H1 (cell line): ENCODE data around the gene CACNG4. TPM values are rescaled to one million over a fixed set of nuclear protein-coding genes. Genes with fewer than 3 reads are reported as not detected.

ENCODE experiments used
- CTCF ChIA-PET: fragments of 300-600 bp; sonication (Branson Sonifier 250); formaldehyde crosslinking; loops from one replicate; lab custom pipeline; 2021; ENCODE audit not compliant: partially characterized antibody; lab: Charles Lee
- POLR2A ChIA-PET: fragments of 300-600 bp; sonication (Branson Sonifier 250); formaldehyde crosslinking; loops from one replicate; lab custom pipeline; 2021; ENCODE audit warnings: inconsistent platforms; ENCODE audit not compliant: partially characterized antibody; lab: Charles Lee
- DNase-seq, 2 experiments: peaks; one replicate each; pipeline versions ENCODE4 v3.0.0 to v3.0.0-alpha.2; 2010 to 2022; ENCODE audit warnings: low spot score in 2 of 2, low read depth in 1 of 2, mixed read lengths in 1 of 2
- FAIRE-seq: peaks from 2 replicates; lab custom pipeline; 2011; peaks lifted over from hg19 to GRCh38; lab: Jason Lieb, UNC
- H2AFZ ChIP-seq: 2 replicates; pipeline ENCODE4 v1.8.1; 2012; ENCODE audit warnings: low read length, inconsistent platforms
- H2AK5ac ChIP-seq: 2 replicates; pipeline ENCODE4 v1.6.1; 2013; ENCODE audit warnings: low read depth, low read length
- H2BK120ac ChIP-seq: replicated peaks from 2 replicates; pipeline ENCODE3; 2013; ENCODE audit warnings: low read depth, low read length, inconsistent platforms
- H2BK12ac ChIP-seq: 2 replicates; pipeline ENCODE4 v1.6.1; 2013; ENCODE audit warnings: low read depth, low read length
- H2BK15ac ChIP-seq: 2 replicates; pipeline ENCODE4 v1.6.1; 2013; ENCODE audit warnings: low read length
- H2BK20ac ChIP-seq: 2 replicates; pipeline ENCODE4 v1.6.1; 2013; ENCODE audit warnings: low read length
- H2BK5ac ChIP-seq: 2 replicates; pipeline ENCODE4 v1.6.1; 2013; ENCODE audit warnings: low read depth, low read length
- H3K14ac ChIP-seq: 2 replicates; pipeline ENCODE4 v1.6.1; 2013; ENCODE audit warnings: inconsistent platforms; ENCODE audit not compliant: insufficient read length
- H3K18ac ChIP-seq: 2 replicates; pipeline ENCODE4 v1.6.1; 2013; ENCODE audit warnings: low read length; ENCODE audit errors: extremely low read depth
- H3K23ac ChIP-seq: 2 replicates; pipeline ENCODE4 v1.6.1; 2013; ENCODE audit warnings: inconsistent platforms; ENCODE audit not compliant: insufficient read length
- H3K23me2 ChIP-seq: 2 replicates; pipeline ENCODE4 v1.6.1; 2013; ENCODE audit warnings: low read depth, low read length
- H3K27ac ChIP-seq: 2 replicates; pipeline ENCODE4 v1.6.1; 2011; ENCODE audit warnings: low read depth, low read length, inconsistent platforms
- H3K27me3 ChIP-seq, 4 experiments: replicated peaks in 1 of 4; 1 replicate in 1 of 4; 2 replicates in 3 of 4; pipeline versions ENCODE4 v1.6.1 to v1.8.1; 2011 to 2013; ENCODE audit warnings: low read length in 3 of 4, mild to moderate bottlenecking in 3 of 4, inconsistent platforms in 2 of 4, mixed read lengths in 2 of 4, moderate library complexity in 1 of 4; ENCODE audit not compliant: control insufficient read depth in 3 of 4, insufficient read depth in 3 of 4; ENCODE audit errors: extremely low read depth in 1 of 4
- H3K36me3 ChIP-seq, 4 experiments: 2 replicates each; pipeline versions ENCODE4 v1.6.1 to v1.8.1; 2011 to 2013; ENCODE audit warnings: mild to moderate bottlenecking in 4 of 4, low read length in 3 of 4, moderate library complexity in 2 of 4, control low read depth in 1 of 4, inconsistent platforms in 1 of 4; ENCODE audit not compliant: insufficient read depth in 4 of 4, control insufficient read depth in 2 of 4
- H3K4ac ChIP-seq: replicated peaks from 2 replicates; pipeline ENCODE3; 2013; ENCODE audit warnings: low read length, low read depth, mixed read lengths, inconsistent platforms; ENCODE audit not compliant: insufficient read length
- H3K4me1 ChIP-seq, 4 experiments: replicated peaks in 1 of 4; 1 replicate in 1 of 4; 2 replicates in 3 of 4; pipeline versions ENCODE4 v1.6.1 to v1.8.1; 2011 to 2013; ENCODE audit warnings: low read length in 3 of 4, inconsistent platforms in 2 of 4, mixed read lengths in 1 of 4; ENCODE audit not compliant: insufficient read depth in 4 of 4, control insufficient read depth in 3 of 4
- H3K4me2 ChIP-seq, 2 experiments: 2 replicates each; pipeline versions ENCODE4 v1.6.1 to v1.8.1; 2011 to 2013; ENCODE audit warnings: low read depth in 2 of 2, low read length in 2 of 2, control low read depth in 1 of 2, inconsistent platforms in 1 of 2, mild to moderate bottlenecking in 1 of 2; ENCODE audit not compliant: insufficient read depth in 1 of 2
- H3K4me3 ChIP-seq, 4 experiments: fragments of 200-600, 300-600 bp in 1 of 4; sonication (generic), shearing (Covaris generic), sonication (Bioruptor Twin) in 1 of 4; 2 replicates each; pipeline versions ENCODE4 v1.5.1 to v1.8.1; 2011 to 2016; ENCODE audit warnings: low read length in 4 of 4, low read depth in 3 of 4, control low read depth in 2 of 4, inconsistent platforms in 2 of 4, mild to moderate bottlenecking in 2 of 4, mixed read lengths in 1 of 4, moderate library complexity in 1 of 4; ENCODE audit not compliant: insufficient read depth in 2 of 4; ENCODE audit errors: extremely low read depth in 1 of 4
- H3K56ac ChIP-seq: replicated peaks from 2 replicates; pipeline ENCODE3; 2013; ENCODE audit warnings: low read depth, mild to moderate bottlenecking, mixed read lengths, low read length, inconsistent platforms; ENCODE audit not compliant: insufficient read length
- H3K79me1 ChIP-seq: 2 replicates; pipeline ENCODE4 v1.6.1; 2013; ENCODE audit warnings: low read depth, low read length, control low read depth
- H3K79me2 ChIP-seq, 2 experiments: 2 replicates each; pipeline versions ENCODE4 v1.6.1 to v1.8.1; 2012 to 2013; ENCODE audit warnings: low read length in 2 of 2, mild to moderate bottlenecking in 2 of 2, inconsistent platforms in 1 of 2; ENCODE audit not compliant: insufficient read depth in 2 of 2, control insufficient read depth in 1 of 2
- H3K9ac ChIP-seq, 4 experiments: replicated peaks in 1 of 4; 1 replicate in 1 of 4; 2 replicates in 3 of 4; pipeline versions ENCODE4 v1.6.1 to v1.8.1; 2011 to 2013; ENCODE audit warnings: low read depth in 3 of 4, low read length in 3 of 4, control low read depth in 2 of 4, mild to moderate bottlenecking in 2 of 4, moderate library complexity in 2 of 4, inconsistent platforms in 1 of 4; ENCODE audit errors: extremely low read depth in 1 of 4
- H3K9me3 ChIP-seq, 2 experiments: 2 replicates each; pipeline versions ENCODE4 v1.6.1 to v1.8.1; 2012 to 2013; ENCODE audit warnings: mild to moderate bottlenecking in 2 of 2, moderate library complexity in 2 of 2, control low read depth in 1 of 2, inconsistent platforms in 1 of 2, low read depth in 1 of 2, low read length in 1 of 2, mixed read lengths in 1 of 2; ENCODE audit not compliant: insufficient read depth in 2 of 2
- H4K20me1 ChIP-seq, 2 experiments: replicated peaks in 1 of 2; 2 replicates each; pipeline versions ENCODE3 to v1.8.1; 2011 to 2013; ENCODE audit warnings: inconsistent platforms in 2 of 2, low read length in 2 of 2, mild to moderate bottlenecking in 1 of 2; ENCODE audit not compliant: insufficient read depth in 2 of 2, control insufficient read depth in 1 of 2
- H4K5ac ChIP-seq: 2 replicates; pipeline ENCODE4 v1.6.1; 2013; ENCODE audit warnings: low read length, low read depth, mixed read lengths, inconsistent platforms; ENCODE audit not compliant: insufficient read length
- H4K8ac ChIP-seq: 2 replicates; pipeline ENCODE4 v1.8.0; 2013; ENCODE audit warnings: mild to moderate bottlenecking, moderate library complexity, low read length, inconsistent platforms; ENCODE audit not compliant: insufficient read depth; ENCODE audit errors: extremely low read depth
- H4K91ac ChIP-seq: replicated peaks from 2 replicates; pipeline ENCODE3; 2013; ENCODE audit warnings: low read length, mixed read lengths, inconsistent platforms; ENCODE audit not compliant: insufficient read length
- KDM5A ChIP-seq: fragments of 200-600 bp; IDR thresholded peaks from 2 replicates; pipeline ENCODE4 v1.7.1; 2012; ENCODE audit warnings: mild to moderate bottlenecking, low read length, inconsistent platforms, mixed read lengths
- POLR2AphosphoS5 ChIP-seq: IDR thresholded peaks from 2 replicates; pipeline ENCODE4 v1.6.1; 2011; ENCODE audit warnings: low read depth, low read length
- RAD21 ChIP-seq, 2 experiments: IDR thresholded peaks in 1 of 2; conservative IDR thresholded peaks in 1 of 2; 2 replicates each; pipeline ENCODE4 v1.6.1; 2011; ENCODE audit warnings: low read depth in 2 of 2, low read length in 2 of 2, improper control_type of control experiment in 1 of 2, inconsistent platforms in 1 of 2, mild to moderate bottlenecking in 1 of 2, moderate library complexity in 1 of 2
- RFX5 ChIP-seq: IDR thresholded peaks from 2 replicates; pipeline ENCODE4 v1.6.1; 2011; ENCODE audit warnings: low read depth, low read length, improper control_type of control experiment, borderline replicate concordance
- TAF7 ChIP-seq: optimal IDR thresholded peaks from 2 replicates; pipeline ENCODE3; 2011; ENCODE audit warnings: low read depth, mild to moderate bottlenecking, inconsistent platforms, low read length, moderate library complexity, borderline replicate concordance
- ZNF274 ChIP-seq: IDR thresholded peaks from 2 replicates; pipeline ENCODE4 v1.7.0; 2012; ENCODE audit warnings: low read length, borderline replicate concordance; ENCODE audit errors: extremely low read depth
- WGBS, 2 experiments: shearing (Covaris generic) in 1 of 2; methylation state at CpG; one replicate each; pipeline versions ENCODE4 v1.1.6 to v1.1.7; 2013 to 2015; ENCODE audit warnings: low lambda C conversion rate in 2 of 2, mixed read lengths in 2 of 2, inconsistent platforms in 1 of 2, low coverage in 1 of 2, missing lambda C conversion rate in 1 of 2; ENCODE audit not compliant: insufficient replicate concordance in 2 of 2, insufficient coverage in 1 of 2, insufficient read length in 1 of 2; ENCODE audit errors: extremely low coverage in 1 of 2, missing lambda C conversion rate in 1 of 2; 5-methylcytosine and 5-hydroxymethylcytosine counted together
- polyA plus RNA-seq, 7 experiments: library from polyadenylated mRNA; depleted of rRNA in 3 of 7; stranded (reverse) in 5 of 7; unstranded in 2 of 7; fragments of >200 nt in 5 of 7; fragments of 200-250 nt in 2 of 7; gene quantifications; 1 replicate in 5 of 7; 2 replicates in 1 of 7; 4 replicates in 1 of 7; pipeline versions ENCODE4 v1.2.1 to v1.2.3, GENCODE V29; 2011 to 2013; ENCODE audit warnings: missing spikeins in 2 of 7, mixed read lengths in 2 of 7
- total RNA-seq: library from RNA; stranded (reverse); fragmentation: NEBNext Ultra II Directional; extraction: Animal tissue kit (Norgen Biotek cat#: 25700); gene quantifications from 2 replicates; pipeline ENCODE4 v1.2.1, GENCODE V29; 2021
- TF ChIP-seq, protein P1 (sequence below): IDR thresholded peaks from 2 replicates; pipeline ENCODE4 v1.6.1; 2012; ENCODE audit warnings: inconsistent platforms
- TF ChIP-seq, protein P2 (sequence below): IDR thresholded peaks from 2 replicates; pipeline ENCODE4 v1.6.1; 2012; ENCODE audit warnings: inconsistent platforms

The CACNG4 gene
- total and polyA plus RNA-seq, 2 of the 8 experiments (the other 6 are each of a cell fraction or from before 2014, with no cell fraction given) = 3.6 to 5.6 TPM

DNA sequence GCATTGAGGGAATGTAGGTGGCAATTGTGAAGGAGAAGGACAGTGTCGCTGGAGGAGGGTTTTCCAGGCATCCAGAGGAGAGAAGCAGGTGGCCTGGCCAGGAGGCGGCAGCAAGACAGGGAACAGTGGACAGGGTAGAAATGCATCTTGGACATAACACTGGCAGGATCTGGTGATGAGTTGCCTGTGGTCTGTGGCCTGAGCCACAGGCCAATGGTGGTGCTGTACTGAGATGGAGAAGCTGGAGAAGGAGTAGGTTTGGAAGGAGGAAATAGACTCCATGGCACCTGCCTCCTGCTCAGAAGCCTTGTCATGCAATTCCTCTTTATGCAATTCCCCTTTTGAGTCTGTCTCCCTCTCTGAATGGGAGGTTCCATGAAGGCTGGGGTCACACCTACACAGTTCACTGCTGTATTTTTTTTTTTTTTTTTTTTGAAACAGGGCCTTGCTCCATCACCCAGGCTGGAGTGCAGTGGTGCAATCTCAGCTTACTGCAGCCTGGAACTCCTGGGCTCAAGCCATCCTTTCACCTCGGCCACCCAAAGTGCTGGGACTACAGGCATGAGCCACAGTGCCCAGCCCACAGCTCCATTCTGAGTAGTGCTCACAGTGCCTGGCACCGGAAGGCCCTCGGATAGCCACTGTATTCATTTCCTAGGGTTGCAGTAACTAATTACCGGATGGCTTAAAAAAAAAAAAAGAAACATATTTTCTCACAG lies 13.5 kb upstream of the CACNG4 start:
- Histone ChIP-seq H2BK20ac (peak overlapping the region; percentile 68), H4K5ac (no peak overlapping the region), H2BK15ac (no peak overlapping the region), H2BK5ac (peak overlapping the region; percentile 18; the same call in 1 of the 2 replicates), H3K4ac (no peak overlapping the region), H3K9me3 (no peaks in the 10 kb centered on the region), H3K4me1 (peaks cover 8 to 18% (median 14%) of the 10 kb centered on the region in 4 experiments), H4K91ac (no peak overlapping the region), H2BK120ac (no peak overlapping the region), H3K23ac (no peak overlapping the region), H3K27me3 (peaks cover 0 to 3% (median under 1%) of the 10 kb centered on the region in 4 experiments; a peak in 1 of 7 replicates), H4K8ac (no peak overlapping the region), H3K14ac (no peak overlapping the region), H3K56ac (no peak overlapping the region), H3K79me1 (no peaks in the 10 kb centered on the region), H2AK5ac (no peak overlapping the region), H4K20me1 (no peaks in the 10 kb centered on the region), H2BK12ac (peak overlapping the region; percentile 82), H2AFZ (no peak overlapping the region), H3K27ac (no peak overlapping the region), H3K23me2 (0 out of 2 replicates have a peak, but pooled peaks cover 3% of the 10 kb centered on the region), H3K4me3 (no peak overlapping the region), H3K9ac (no peak overlapping the region), H3K36me3 (no peaks in the 10 kb centered on the region), H3K79me2 (no peaks in the 10 kb centered on the region), H3K4me2 (peak overlapping the region; percentile 7 to 54; a peak in 1 of 4 replicates), H3K18ac (0 out of 2 replicates have a peak overlapping the region, but pooled peaks have one; percentile 21)
- TF ChIP-seq KDM5A = no peak
- no peak for TF ChIP-seq RFX5
- TF ChIP-seq, protein P1, sequence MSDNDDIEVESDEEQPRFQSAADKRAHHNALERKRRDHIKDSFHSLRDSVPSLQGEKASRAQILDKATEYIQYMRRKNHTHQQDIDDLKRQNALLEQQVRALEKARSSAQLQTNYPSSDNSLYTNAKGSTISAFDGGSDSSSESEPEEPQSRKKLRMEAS = no peak
- TF ChIP-seq TAF7 = no peak
- TF ChIP-seq, protein P2, sequence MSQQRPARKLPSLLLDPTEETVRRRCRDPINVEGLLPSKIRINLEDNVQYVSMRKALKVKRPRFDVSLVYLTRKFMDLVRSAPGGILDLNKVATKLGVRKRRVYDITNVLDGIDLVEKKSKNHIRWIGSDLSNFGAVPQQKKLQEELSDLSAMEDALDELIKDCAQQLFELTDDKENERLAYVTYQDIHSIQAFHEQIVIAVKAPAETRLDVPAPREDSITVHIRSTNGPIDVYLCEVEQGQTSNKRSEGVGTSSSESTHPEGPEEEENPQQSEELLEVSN = no peak
- TF ChIP-seq RAD21 (IDR thresholded peaks at IDR 0.05 in 1 of 2, conservative IDR thresholded peaks at IDR 0.05 in 1 of 2; ENCODE audit: low read depth in 2 of 2, low read length in 2 of 2) = no peak
- no peak for TF ChIP-seq POLR2AphosphoS5
- no peak for TF ChIP-seq ZNF274
- FAIRE-seq (no peak), DNase-seq (no peak)
- WGBS, 2 experiments = 75% methylated on average over 6 of the region's 6 CpGs; no CpG with 5 or more reads in 1 of the 2 experiments
- POLR2A ChIA-PET = interaction anchor here (0.6 kb wide), 1 partner anchor 12 kb away, joined by 6 read pairs; no protein-coding TSS in a partner anchor
- CTCF ChIA-PET = interaction anchor here (0.6 to 2.2 kb wide), 7 partner anchors 8 to 237 kb away, joined by 3 to 5 read pairs (median 3); no protein-coding TSS in a partner anchor
